NCI-H187 treated with DMSO at 0.1 percent for 48 hours (cell line): ENCODE data around the gene HOOK1.
"Not testable (repeated sequence)": the region's sequence is repeated elsewhere in the genome, so short reads cannot be mapped to it uniquely, and the experiment has no call there.

Experiments
- DNase-seq: peaks from one replicate; lab custom pipeline; 2025; lab: John Stamatoyannopoulos, UW

The HOOK1 gene

GRCh38 chr1:59885160-59885832 lies 70.5 kb downstream of the HOOK1 start:
- DNase-seq, result no peak

- no peak for DNase-seq
These were observed 78.4 kb downstream of the HOOK1 start for GRCh38 chr1:59892841-59893811.

DNA sequence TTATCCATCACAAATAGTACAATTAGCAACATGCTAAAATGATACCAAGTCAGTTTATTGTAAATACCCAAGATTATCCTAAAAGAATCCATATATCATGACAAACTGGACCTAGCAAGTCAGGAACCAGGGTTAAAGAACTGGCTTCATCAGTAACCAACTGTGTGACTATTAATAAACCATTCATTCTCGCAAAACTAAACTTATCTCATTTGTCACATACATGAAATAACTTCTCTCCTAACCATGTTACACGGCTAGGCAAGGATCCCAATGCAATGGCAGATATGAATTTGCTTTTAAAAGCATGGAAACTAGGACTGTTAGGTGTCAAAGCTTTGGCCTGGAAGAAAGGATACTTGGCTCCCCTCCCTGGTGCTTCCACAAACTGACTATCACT lies 82.4 kb downstream of the HOOK1 start:
- DNase-seq, result no peak

DNA sequence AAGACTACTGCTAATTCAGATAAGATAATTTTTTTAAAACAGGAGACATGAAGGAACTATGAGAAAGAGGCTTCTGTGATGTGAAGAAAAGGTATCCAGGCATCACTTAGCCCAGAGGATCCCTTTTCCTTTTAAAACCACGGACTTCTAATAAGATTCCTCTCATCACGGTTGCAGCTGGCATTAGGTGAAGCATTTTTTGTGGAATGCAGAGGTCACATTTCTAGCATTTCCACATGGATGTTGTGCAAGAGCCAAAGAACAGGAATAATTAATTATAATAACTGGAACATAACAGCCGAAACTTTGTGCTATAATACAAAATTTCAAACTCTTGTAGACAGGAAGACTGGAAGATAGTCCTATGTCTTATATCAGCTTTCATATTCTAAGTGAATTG lies 84.2 kb downstream of the HOOK1 start:
- DNase-seq, result no peak

DNA sequence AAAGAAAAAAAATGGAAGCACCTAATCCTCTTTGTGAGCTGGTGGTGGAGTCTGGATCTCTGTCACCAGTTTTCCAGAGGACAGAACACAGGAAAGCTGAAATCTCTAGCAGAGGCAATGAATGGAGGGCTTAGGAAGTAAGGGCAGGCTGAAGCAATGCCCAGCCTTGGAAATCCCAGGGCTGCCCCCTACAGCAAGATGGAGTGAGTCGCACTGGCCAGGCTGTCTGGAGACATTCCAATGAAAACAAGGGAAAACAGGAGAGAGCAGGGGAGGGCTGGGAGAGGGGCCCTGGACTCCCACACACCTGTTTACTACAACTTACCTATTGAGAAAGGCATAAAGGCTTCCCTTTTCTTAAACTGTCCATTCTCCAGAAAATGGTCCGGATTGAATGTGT lies 85.9 kb downstream of the HOOK1 start:
- DNase-seq, result no peak

DNA sequence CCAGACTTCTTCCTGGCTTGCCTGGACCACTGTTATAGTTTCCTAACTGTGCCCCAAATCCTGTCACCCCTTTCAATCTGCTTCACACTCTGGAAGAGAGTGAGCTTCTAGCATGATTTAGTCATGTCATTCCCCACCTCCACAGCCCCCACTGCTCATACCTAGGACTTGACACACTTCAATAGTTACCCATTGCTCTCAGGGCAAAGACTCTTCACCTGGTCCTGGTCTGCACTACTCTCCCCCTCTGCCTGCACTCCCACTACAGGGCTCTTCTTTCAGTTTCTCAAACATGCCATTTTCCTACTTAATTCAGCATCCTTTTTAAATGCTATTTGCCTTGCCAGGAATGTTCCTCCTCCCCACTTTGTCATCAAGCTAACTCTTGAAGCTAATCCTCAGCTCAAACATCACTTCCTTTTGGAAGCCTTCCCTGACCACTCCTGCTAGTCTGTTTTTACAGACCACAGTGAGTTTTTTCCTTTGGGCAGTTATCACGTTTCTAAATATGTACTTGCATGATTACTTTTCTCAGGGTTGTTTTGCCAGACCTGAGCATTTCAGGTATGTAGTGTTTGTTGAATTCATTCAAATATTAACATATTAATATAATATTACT lies 87.1 kb downstream of the HOOK1 start:
- no peak for DNase-seq

- no peak for DNase-seq
These were observed 88.5 kb downstream of the HOOK1 start for GRCh38 chr1:59903141-59903754.

DNA sequence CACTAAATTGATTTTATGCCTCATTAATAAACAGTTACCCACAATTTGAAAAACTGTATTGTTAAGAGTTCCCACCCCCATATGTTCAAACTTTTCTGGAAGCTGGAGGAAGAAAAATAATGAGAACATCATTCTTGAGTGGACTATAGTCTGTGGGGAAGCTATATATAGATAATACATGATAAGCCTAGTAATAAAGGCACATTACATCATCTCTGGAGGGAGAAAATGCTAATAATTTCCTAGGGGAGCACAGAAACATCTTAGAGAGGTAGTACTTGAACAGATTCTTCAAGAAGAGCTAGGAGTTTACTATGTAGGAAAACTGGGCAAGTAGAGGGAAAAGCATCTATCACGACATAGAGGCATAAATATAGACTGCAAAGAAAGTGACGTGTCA lies 92.2 kb downstream of the HOOK1 start:
- DNase-seq, result no peak

GRCh38 chr1:59908084-59908483 lies 93.3 kb downstream of the HOOK1 start:
- no peak for DNase-seq

DNA sequence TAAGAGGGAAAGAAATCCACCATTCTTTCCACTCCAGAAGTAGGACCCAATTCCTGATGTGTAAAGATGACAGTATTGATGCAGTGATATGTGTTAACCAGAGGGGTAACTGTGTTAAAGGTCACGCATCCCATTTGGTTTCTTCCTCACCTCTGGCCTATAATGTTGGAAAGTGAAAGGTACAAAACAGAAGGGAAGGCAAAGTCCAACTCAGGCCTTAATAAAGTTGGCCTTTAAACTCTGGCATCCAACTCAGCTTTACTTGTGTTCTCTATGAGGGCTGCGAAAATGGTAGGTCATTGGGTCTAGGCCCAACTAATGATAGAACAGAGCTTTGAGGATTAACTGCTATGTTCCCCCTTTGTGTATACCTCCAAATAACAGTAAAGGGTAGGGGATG lies 93.9 kb downstream of the HOOK1 start:
- no peak for DNase-seq

GRCh38 chr1:59914791-59915286 lies 100.1 kb downstream of the HOOK1 start:
- not testable (repeated sequence) for DNase-seq

GRCh38 chr1:59915516-59915915 lies 100.8 kb downstream of the HOOK1 start:
- no peak for DNase-seq

GRCh38 chr1:59917026-59917784 lies 102.5 kb downstream of the HOOK1 start:
- no peak for DNase-seq

DNA sequence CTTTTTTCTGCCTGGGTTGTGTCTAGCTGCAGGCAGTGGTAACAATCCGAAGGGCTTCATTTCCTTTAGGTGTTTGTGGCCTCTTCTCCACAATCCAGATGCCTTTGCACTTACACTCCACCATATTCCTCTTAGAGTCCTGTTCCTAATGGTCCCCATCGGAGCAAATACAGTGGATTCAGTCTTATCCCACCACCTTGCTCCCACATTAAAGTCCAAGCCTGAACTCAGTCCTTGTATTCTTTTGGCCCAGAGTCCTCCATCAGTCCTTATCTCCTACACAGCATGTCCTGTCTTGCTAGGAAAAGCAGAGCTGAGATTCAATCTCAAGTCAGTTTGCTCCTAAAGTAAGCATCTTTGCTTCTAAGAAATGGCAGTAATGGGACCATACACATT lies 103.0 kb downstream of the HOOK1 start:
- DNase-seq, result no peak

GRCh38 chr1:59919746-59920145 lies 105.0 kb downstream of the HOOK1 start:
- DNase-seq, result no peak

- not testable (repeated sequence) for DNase-seq
These were observed 106.6 kb downstream of the HOOK1 start for GRCh38 chr1:59921258-59921899.

DNA sequence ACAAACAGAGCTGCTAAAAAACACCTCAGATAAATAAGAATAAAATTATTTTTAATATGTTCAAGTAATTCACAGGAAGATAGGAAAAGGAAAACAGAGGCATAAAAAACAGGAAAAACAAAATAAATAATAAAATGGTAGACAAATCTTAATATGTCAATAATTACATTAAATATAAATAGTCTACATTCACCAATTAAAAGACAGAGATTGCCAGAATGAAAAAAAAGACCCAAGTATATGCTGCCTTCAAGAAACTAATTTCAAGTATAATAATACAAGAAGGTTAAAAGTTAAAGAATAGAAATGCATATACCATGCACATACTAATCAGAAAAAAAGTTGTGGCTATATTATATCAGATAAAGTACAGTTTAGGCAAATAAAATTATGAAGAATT lies 109.9 kb downstream of the HOOK1 start:
- no peak for DNase-seq
